T-cell (primary cell): ENCODE measurements around the gene SEPTIN14. TPM values are rescaled to one million over a fixed set of nuclear protein-coding genes. Genes with fewer than 3 reads are reported as not detected.
"Not testable (repeated sequence)": the region's sequence is repeated elsewhere in the genome, so short reads cannot be mapped to it uniquely, and the experiment has no call there.

Source experiments
- ATAC-seq, 4 experiments: fragments of 200-7000 bp in 3 of 4; fragments of 150-1000 bp in 1 of 4; cut with Tn5 transposase; replicated peaks in 1 of 4; 1 replicate in 3 of 4; 2 replicates in 1 of 4; pipeline ENCODE4 v1.10.0; 2021; ENCODE audit warnings: moderate library complexity in 3 of 4, mild to moderate bottlenecking in 2 of 4, moderate number of reproducible peaks in 1 of 4
- CTCF ChIA-PET, 2 donors: fragments of 300-600 bp; sonication (Branson Sonifier 250); formaldehyde crosslinking; loops; one replicate each; lab custom pipeline; 2022; ENCODE audit warnings: antibody characterized with exemption in 2 of 2; lab: Charles Lee
- POLR2A ChIA-PET, 2 donors: fragments of 300-600 bp; sonication (Branson Sonifier 250); formaldehyde crosslinking; loops; one replicate each; lab custom pipeline; 2022; ENCODE audit warnings: antibody characterized with exemption in 2 of 2; lab: Charles Lee
- DNase-seq, 35 experiments: peaks; one replicate each; pipeline versions ENCODE4 v3.0.0 to v3.0.0-alpha.2; 2013 to 2023
- H3K27ac ChIP-seq: one replicate; pipeline ENCODE4 v1.5.1; 2013; ENCODE audit warnings: low read length
- H3K27me3 ChIP-seq, 2 experiments: replicated peaks in 1 of 2; 1 replicate in 1 of 2; 2 replicates in 1 of 2; pipeline versions ENCODE4 v1.6.1 to v1.7.0; 2013; ENCODE audit warnings: low read length in 1 of 2, mixed read lengths in 1 of 2; ENCODE audit not compliant: control insufficient read depth in 2 of 2, insufficient read depth in 2 of 2; ENCODE audit errors: extremely low read depth in 1 of 2
- H3K36me3 ChIP-seq, 2 donors: 1 replicate in 1 of 2; 2 replicates in 1 of 2; pipeline versions ENCODE4 v1.6.1 to v1.7.0; 2013; ENCODE audit warnings: low read length in 1 of 2; ENCODE audit not compliant: control insufficient read depth in 2 of 2, insufficient read depth in 1 of 2; ENCODE audit errors: extremely low read depth in 1 of 2
- H3K4me1 ChIP-seq, 2 experiments: 1 replicate in 1 of 2; 2 replicates in 1 of 2; pipeline versions ENCODE4 v1.6.1 to v1.7.0; 2013; ENCODE audit warnings: low read length in 2 of 2, mixed read lengths in 1 of 2; ENCODE audit not compliant: insufficient read depth in 2 of 2, control insufficient read depth in 1 of 2; ENCODE audit errors: extremely low read depth in 1 of 2
- H3K4me3 ChIP-seq, 2 donors: 1 replicate in 1 of 2; 2 replicates in 1 of 2; pipeline versions ENCODE4 v1.5.1 to v1.7.0; 2013; ENCODE audit warnings: mild to moderate bottlenecking in 2 of 2, low read length in 1 of 2, moderate library complexity in 1 of 2; ENCODE audit not compliant: control insufficient read depth in 1 of 2; ENCODE audit errors: extremely low read depth in 1 of 2
- H3K9me3 ChIP-seq: 2 replicates; pipeline ENCODE4 v1.7.0; 2013
- H3K27ac Mint-ChIP-seq, 2 donors: one replicate each; pipeline ENCODE4 v1.8.0; 2020 to 2021; ENCODE audit warnings: mild to moderate bottlenecking in 2 of 2, mixed read lengths in 2 of 2
- H3K27me3 Mint-ChIP-seq, 2 donors: one replicate each; pipeline ENCODE4 v1.8.0; 2021 to 2022; ENCODE audit warnings: mixed read lengths in 2 of 2
- H3K36me3 Mint-ChIP-seq: one replicate; pipeline ENCODE4 v1.8.0; 2021; ENCODE audit warnings: mixed read lengths
- H3K4me1 Mint-ChIP-seq, 3 donors: one replicate each; pipeline ENCODE4 v1.8.0; 2020 to 2022; ENCODE audit warnings: mixed read lengths in 3 of 3, mild to moderate bottlenecking in 1 of 3
- H3K4me3 Mint-ChIP-seq, 3 donors: one replicate each; pipeline ENCODE4 v1.8.0; 2020 to 2022; ENCODE audit warnings: mild to moderate bottlenecking in 3 of 3, mixed read lengths in 3 of 3, moderate library complexity in 3 of 3
- H3K9me3 Mint-ChIP-seq, 3 donors: one replicate each; pipeline ENCODE4 v1.8.0; 2020 to 2022; ENCODE audit warnings: mixed read lengths in 3 of 3
- WGBS: methylation state at CpG from one replicate; pipeline ENCODE4 v1.1.5; 2013; ENCODE audit warnings: missing lambda C conversion rate; ENCODE audit not compliant: insufficient coverage; 5-methylcytosine and 5-hydroxymethylcytosine counted together
- total RNA-seq, 35 experiments: library from RNA in 6 of 35; stranded (reverse) in 6 of 35; fragments of 120-200 nt in 1 of 35; gene quantifications; one replicate each; pipeline versions ENCODE4 v1.2.1 to v1.2.4 and lab custom pipeline; 2013 to 2026

Gene SEPTIN14
- total RNA-seq (not detected), total RNA-seq (lab: John Stamatoyannopoulos, UW) (0 to 0.07 (median 0) reads per million in 29 experiments)
- total RNA-seq (2013) = not detected

- no CpG with 5 or more reads among the region's 2 CpGs for WGBS
- ATAC-seq = not testable (repeated sequence)
Measured at GRCh38 chr7:55862652-55863051, at the start of gene SEPTIN14. TSS of gene SEPTIN14 (minus strand) at chr7:55862752. CDS start at chr7:55861996, 756 bp downstream.

GRCh38 chr7:55903985-55904759 is 41.6 kb upstream of the SEPTIN14 start:
- ATAC-seq = no peak
- CTCF ChIA-PET = no interaction called here
- H3K36me3 ChIP-seq = no peaks in the 10 kb centered on the region
- H3K4me1 ChIP-seq = no peaks in the 10 kb centered on the region
- POLR2A ChIA-PET = no interaction called here
- 83% methylated on average over 1 of the region's 8 CpGs for WGBS
- H3K9me3 ChIP-seq = no peaks in the 10 kb centered on the region
- H3K4me1 Mint-ChIP-seq = peaks cover 0 to 2% (median 0%) of the 10 kb centered on the region in 3 donors
- H3K4me3 ChIP-seq = no peak overlapping the region
- peaks cover 19% of the 10 kb centered on the region for H3K36me3 Mint-ChIP-seq
- H3K27me3 Mint-ChIP-seq = no peaks in the 10 kb centered on the region
- DNase-seq = no peak
- no peak overlapping the region for H3K27ac ChIP-seq
- H3K4me3 Mint-ChIP-seq = no peak overlapping the region
- H3K9me3 Mint-ChIP-seq = peaks cover 0 to 4% (median 0%) of the 10 kb centered on the region in 3 donors
- H3K27me3 ChIP-seq = no peaks in the 10 kb centered on the region
- H3K27ac Mint-ChIP-seq = peak overlapping the region in 1 of 2 donors; percentile 38

More at GRCh38 chr7:55862652-55863051, at the start of gene SEPTIN14:
- H3K27me3 Mint-ChIP-seq = peaks cover 10 to 13% of the 10 kb centered on the region in 2 donors
- H3K9me3 ChIP-seq, H3K4me1 ChIP-seq, CTCF ChIA-PET, H3K9me3 Mint-ChIP-seq, H3K36me3 Mint-ChIP-seq, H3K27me3 ChIP-seq, H3K4me3 Mint-ChIP-seq, H3K27ac ChIP-seq, H3K36me3 ChIP-seq, H3K4me3 ChIP-seq, H3K27ac Mint-ChIP-seq, H3K4me1 Mint-ChIP-seq, DNase-seq: not testable (repeated sequence)
- POLR2A ChIA-PET = interaction anchor here in 1 of 2 donors (0.8 kb wide), 1 partner anchor 58 kb away, joined by 6 read pairs; no protein-coding TSS in a partner anchor

GRCh38 chr7:55901059-55901458 is 38.5 kb upstream of the SEPTIN14 start:
- H3K27ac ChIP-seq, H3K27ac Mint-ChIP-seq, H3K4me1 Mint-ChIP-seq, H3K4me3 ChIP-seq, H3K4me3 Mint-ChIP-seq, H3K9me3 ChIP-seq, ATAC-seq, CTCF ChIA-PET, H3K4me1 ChIP-seq, H3K27me3 Mint-ChIP-seq, H3K36me3 ChIP-seq, H3K9me3 Mint-ChIP-seq, H3K36me3 Mint-ChIP-seq, H3K27me3 ChIP-seq, DNase-seq: not testable (repeated sequence)
- WGBS = no CpG with 5 or more reads among the region's 1 CpG
- POLR2A ChIA-PET = interaction anchor here in 1 of 2 donors (0.5 kb wide), 1 partner anchor 17 kb away, joined by 3 read pairs; no protein-coding TSS in a partner anchor

GRCh38 chr7:55898287-55898686 is 35.7 kb upstream of the SEPTIN14 start:
- WGBS = 81% methylated on average over 2 of the region's 4 CpGs
- ChIA-PET CTCF (interaction anchor here in 1 of 2 donors (0.6 kb wide), 1 partner anchor 23 kb away, joined by 3 read pairs; no protein-coding TSS in a partner anchor), POLR2A (no interaction called here)
- Histone ChIP-seq H3K36me3 (no peaks in the 10 kb centered on the region), H3K27me3 (no peaks in the 10 kb centered on the region), H3K4me3 (no peak overlapping the region), H3K4me1 (no peaks in the 10 kb centered on the region), H3K9me3 (no peaks in the 10 kb centered on the region), H3K27ac (no peak overlapping the region)
- H3K4me1 Mint-ChIP-seq = no peaks in the 10 kb centered on the region
- ATAC-seq = no peak
- no peak for DNase-seq
- peaks cover 10% of the 10 kb centered on the region for H3K36me3 Mint-ChIP-seq
- no peak overlapping the region for H3K4me3 Mint-ChIP-seq
- no peaks in the 10 kb centered on the region for H3K27me3 Mint-ChIP-seq
- H3K27ac Mint-ChIP-seq = no peak overlapping the region
- H3K9me3 Mint-ChIP-seq = peaks cover 0 to 4% (median 0%) of the 10 kb centered on the region in 3 donors

GRCh38 chr7:55895021-55895420 is 32.5 kb upstream of the SEPTIN14 start:
- peaks cover 3% of the 10 kb centered on the region for H3K36me3 Mint-ChIP-seq
- ATAC-seq = no peak
- WGBS = 100% methylated on average over 1 of the region's 4 CpGs

GRCh38 chr7:55893940-55894339 is 31.4 kb upstream of the SEPTIN14 start:
- H3K4me3 Mint-ChIP-seq = no peak overlapping the region
- no peaks in the 10 kb centered on the region for H3K36me3 Mint-ChIP-seq
- no peaks in the 10 kb centered on the region for H3K27me3 ChIP-seq
- no peaks in the 10 kb centered on the region for H3K36me3 ChIP-seq
- no peaks in the 10 kb centered on the region for H3K4me1 ChIP-seq
- H3K27ac Mint-ChIP-seq = no peak overlapping the region
- no peaks in the 10 kb centered on the region for H3K4me1 Mint-ChIP-seq
- no peak overlapping the region for H3K4me3 ChIP-seq
- no peak overlapping the region for H3K27ac ChIP-seq
- no peaks in the 10 kb centered on the region for H3K9me3 Mint-ChIP-seq
- DNase-seq (no peak), ATAC-seq (no peak)
- no peaks in the 10 kb centered on the region for H3K9me3 ChIP-seq
- POLR2A ChIA-PET = interaction anchor here in 1 of 2 donors (0.7 kb wide), 1 partner anchor 13 kb away, joined by 4 read pairs; no protein-coding TSS in a partner anchor
- CTCF ChIA-PET = no interaction called here
- no peaks in the 10 kb centered on the region for H3K27me3 Mint-ChIP-seq

More at GRCh38 chr7:55895021-55895420, 32.5 kb upstream of the SEPTIN14 start:
- Histone ChIP-seq H3K27me3 (no peaks in the 10 kb centered on the region), H3K27ac (no peak overlapping the region), H3K4me1 (no peaks in the 10 kb centered on the region), H3K9me3 (no peaks in the 10 kb centered on the region), H3K4me3 (no peak overlapping the region), H3K36me3 (no peaks in the 10 kb centered on the region)
- no peaks in the 10 kb centered on the region for H3K9me3 Mint-ChIP-seq
- ChIA-PET POLR2A (no interaction called here), CTCF (no interaction called here)
- H3K4me1 Mint-ChIP-seq = no peaks in the 10 kb centered on the region
- no peak overlapping the region for H3K4me3 Mint-ChIP-seq
- H3K27me3 Mint-ChIP-seq = no peaks in the 10 kb centered on the region
- no peak for DNase-seq
- no peak overlapping the region for H3K27ac Mint-ChIP-seq
